ENCODE data around the gene PAPPA. TPM values are rescaled to one million over a fixed set of nuclear protein-coding genes. Genes with fewer than 3 reads are reported as not detected.

PAPPA gene
- total RNA-seq, 1 donor from 2014 or later: 0.69 TPM

DNA sequence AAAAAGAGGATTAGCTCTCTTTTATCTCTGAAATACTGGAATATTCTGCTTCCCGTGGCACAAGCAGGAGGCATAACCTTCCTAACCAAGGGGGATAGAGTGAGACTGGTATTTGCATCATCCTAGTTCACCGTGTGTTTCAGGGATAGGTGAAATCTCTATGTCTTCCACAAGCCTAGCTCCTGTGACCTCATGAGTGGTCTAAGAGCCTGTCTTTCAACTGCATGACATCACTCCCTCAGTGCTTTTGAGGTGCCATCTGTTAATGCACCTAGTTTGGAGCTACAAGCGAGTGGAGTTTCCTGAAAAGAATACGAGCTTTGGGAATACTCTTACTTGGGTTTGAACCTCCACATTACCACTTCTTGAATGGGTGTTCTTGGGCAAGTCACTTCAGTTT lies 181.8 kb downstream of the PAPPA start:
- Histone ChIP-seq H3K27me3 (ENCODE audit: low read depth) (no peaks in the 10 kb centered on the region), H3K9me3 (replicated peaks) (no peaks in the 10 kb centered on the region), H3K27ac (replicated peaks) (no peak overlapping the region), H3K4me3 (no peak overlapping the region), H3K4me1 (peaks cover 9% of the 10 kb centered on the region), H3K36me3 (no peaks in the 10 kb centered on the region)
- intact Hi-C loops (cut with micrococcal nuclease): no loop called here
- TF ChIP-seq, protein P1, sequence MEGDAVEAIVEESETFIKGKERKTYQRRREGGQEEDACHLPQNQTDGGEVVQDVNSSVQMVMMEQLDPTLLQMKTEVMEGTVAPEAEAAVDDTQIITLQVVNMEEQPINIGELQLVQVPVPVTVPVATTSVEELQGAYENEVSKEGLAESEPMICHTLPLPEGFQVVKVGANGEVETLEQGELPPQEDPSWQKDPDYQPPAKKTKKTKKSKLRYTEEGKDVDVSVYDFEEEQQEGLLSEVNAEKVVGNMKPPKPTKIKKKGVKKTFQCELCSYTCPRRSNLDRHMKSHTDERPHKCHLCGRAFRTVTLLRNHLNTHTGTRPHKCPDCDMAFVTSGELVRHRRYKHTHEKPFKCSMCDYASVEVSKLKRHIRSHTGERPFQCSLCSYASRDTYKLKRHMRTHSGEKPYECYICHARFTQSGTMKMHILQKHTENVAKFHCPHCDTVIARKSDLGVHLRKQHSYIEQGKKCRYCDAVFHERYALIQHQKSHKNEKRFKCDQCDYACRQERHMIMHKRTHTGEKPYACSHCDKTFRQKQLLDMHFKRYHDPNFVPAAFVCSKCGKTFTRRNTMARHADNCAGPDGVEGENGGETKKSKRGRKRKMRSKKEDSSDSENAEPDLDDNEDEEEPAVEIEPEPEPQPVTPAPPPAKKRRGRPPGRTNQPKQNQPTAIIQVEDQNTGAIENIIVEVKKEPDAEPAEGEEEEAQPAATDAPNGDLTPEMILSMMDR (IDR thresholded peaks at IDR 0.05; ENCODE audit: borderline replicate concordance): no peak
- no peak for DNase-seq

DNA sequence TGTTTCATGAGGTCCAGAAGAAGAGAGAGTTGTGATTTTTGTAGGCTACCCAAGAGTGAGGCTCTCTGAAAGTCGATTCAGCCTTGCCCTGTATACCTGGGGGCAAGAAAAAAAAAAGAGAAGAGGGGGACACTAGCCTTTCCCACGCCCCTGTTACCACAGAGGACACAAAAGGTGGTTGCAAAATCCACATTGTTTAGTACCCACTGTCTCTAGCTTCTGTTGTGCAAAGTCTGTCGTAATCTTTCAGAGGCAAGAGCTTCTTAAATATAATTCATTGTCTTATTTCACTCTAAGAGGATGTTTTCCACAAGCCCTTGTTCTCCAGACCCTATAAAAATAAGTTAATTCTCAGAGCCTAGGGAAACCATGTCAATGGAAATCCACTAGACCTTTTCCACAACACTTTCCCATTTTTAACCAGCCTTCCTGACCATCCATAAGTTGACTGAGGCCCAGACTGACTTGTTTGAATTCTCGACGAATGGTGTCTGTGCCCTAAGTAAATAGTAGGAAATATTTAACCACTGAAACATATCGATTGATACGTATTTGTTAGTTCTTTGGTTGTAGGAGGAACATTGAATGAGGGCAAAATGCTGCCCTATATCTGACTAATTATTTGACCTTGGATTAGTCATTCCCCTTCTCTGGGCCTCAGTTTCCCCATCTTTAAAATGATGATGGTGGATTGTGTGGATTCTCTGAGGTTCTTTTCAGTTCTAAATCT lies 182.7 kb downstream of the PAPPA start:
- intact Hi-C loops (cut with micrococcal nuclease): no loop called here
- Histone ChIP-seq H3K9me3 (replicated peaks) (no peaks in the 10 kb centered on the region), H3K4me1 (peaks cover 9% of the 10 kb centered on the region), H3K36me3 (no peaks in the 10 kb centered on the region), H3K27me3 (ENCODE audit: low read depth) (no peaks in the 10 kb centered on the region), H3K4me3 (no peak overlapping the region), H3K27ac (replicated peaks) (no peak overlapping the region)
- TF ChIP-seq, protein P1 (IDR thresholded peaks at IDR 0.05; ENCODE audit: borderline replicate concordance): no peak
- no peak for DNase-seq

DNA sequence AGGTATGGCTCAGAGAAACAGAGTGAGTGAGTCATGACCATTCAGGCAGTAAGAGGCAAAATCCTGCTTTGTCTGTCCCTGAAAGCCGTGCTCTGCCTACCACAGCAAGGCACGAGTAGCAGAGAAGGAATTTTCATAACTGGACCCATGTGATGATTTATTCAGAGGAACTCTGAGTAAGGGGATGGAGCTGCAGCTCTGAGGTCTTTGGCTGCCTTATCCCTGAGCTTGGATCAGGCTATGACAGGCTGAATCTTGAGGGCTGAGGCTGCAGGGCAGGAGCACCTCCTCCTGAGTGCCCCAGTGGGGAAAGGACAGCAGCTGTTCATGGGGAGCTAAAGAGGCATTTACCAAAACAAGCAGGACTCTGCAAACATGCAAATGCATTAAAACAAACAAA lies 183.4 kb downstream of the PAPPA start:
- no peak for DNase-seq
- H3K4me3 ChIP-seq: no peak overlapping the region
- H3K36me3 ChIP-seq: no peaks in the 10 kb centered on the region
- no peaks in the 10 kb centered on the region for H3K27me3 ChIP-seq (ENCODE audit: low read depth)
- TF ChIP-seq, protein P1 (IDR thresholded peaks at IDR 0.05; ENCODE audit: borderline replicate concordance): no peak
- peaks cover 9% of the 10 kb centered on the region for H3K4me1 ChIP-seq
- H3K9me3 ChIP-seq (replicated peaks): no peaks in the 10 kb centered on the region
- no peak overlapping the region for H3K27ac ChIP-seq (replicated peaks)
- intact Hi-C loops (cut with micrococcal nuclease): no loop called here

DNA sequence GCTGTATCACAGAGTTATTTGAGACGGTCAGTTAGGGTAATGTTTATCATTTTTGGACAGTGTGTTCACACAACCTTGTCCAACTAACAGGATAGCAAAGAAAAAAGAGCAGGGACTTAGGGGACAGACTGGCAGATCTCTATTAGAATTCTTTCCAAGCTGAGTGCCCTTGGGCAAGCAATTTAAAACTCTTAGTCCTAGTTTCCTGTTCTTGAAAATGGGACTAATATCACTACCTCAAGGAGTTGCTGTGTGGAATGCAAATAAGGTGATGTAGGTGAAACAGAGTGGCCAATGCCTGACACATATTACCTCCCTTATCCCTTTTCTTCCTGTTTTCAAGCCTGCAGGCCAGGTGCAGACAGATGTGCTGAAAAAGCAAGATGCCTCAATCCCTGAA lies 186.7 kb downstream of the PAPPA start:
- intact Hi-C loops (cut with micrococcal nuclease): no loop called here
- TF ChIP-seq, protein P1 (IDR thresholded peaks at IDR 0.05; ENCODE audit: borderline replicate concordance): no peak
- no peaks in the 10 kb centered on the region for H3K27me3 ChIP-seq (ENCODE audit: low read depth)

DNA sequence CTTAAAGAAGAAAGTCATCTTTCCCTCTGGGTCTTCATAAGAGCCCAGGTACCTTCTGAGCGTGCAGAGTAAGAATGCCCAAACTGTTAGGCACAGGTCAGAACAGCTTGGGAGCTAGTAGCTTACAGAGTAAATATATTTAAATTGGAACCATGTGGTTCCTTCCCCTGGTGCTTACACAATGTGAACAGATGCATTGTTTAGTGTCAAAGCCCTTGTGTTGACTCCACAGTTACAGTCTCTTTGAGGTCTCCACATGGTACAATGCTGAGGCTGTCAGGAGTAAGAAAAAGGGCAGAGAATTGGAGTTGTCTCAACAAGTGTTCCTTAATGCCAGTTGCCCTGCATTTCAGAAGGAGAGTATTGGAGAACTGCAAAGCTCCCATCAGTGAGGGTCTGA lies 188.5 kb downstream of the PAPPA start:
- Histone ChIP-seq H3K9me3 (replicated peaks) (no peaks in the 10 kb centered on the region), H3K4me3 (no peak overlapping the region), H3K36me3 (no peaks in the 10 kb centered on the region), H3K27me3 (ENCODE audit: low read depth) (no peaks in the 10 kb centered on the region), H3K27ac (replicated peaks) (no peak overlapping the region), H3K4me1 (peaks cover 10% of the 10 kb centered on the region)
- no peak for DNase-seq
- intact Hi-C loops (cut with micrococcal nuclease): no loop called here
- TF ChIP-seq, protein P1 (IDR thresholded peaks at IDR 0.05; ENCODE audit: borderline replicate concordance): no peak

More for the DNA sequence above, 186.7 kb downstream of the PAPPA start:
- peaks cover 1% of the 10 kb centered on the region for H3K4me1 ChIP-seq
- H3K36me3 ChIP-seq: no peaks in the 10 kb centered on the region
- DNase-seq: no peak
- no peaks in the 10 kb centered on the region for H3K9me3 ChIP-seq (replicated peaks)
- no peak overlapping the region for H3K27ac ChIP-seq (replicated peaks)
- H3K4me3 ChIP-seq: no peak overlapping the region

All from left ventricle myocardium inferior (tissue), 1 donor.